Measurements from ENCODE around the gene RNF212B.
A peak's percentile ranks its signal among the peaks of the same experiment; 100 is the strongest.

RNF212B gene

DNA sequence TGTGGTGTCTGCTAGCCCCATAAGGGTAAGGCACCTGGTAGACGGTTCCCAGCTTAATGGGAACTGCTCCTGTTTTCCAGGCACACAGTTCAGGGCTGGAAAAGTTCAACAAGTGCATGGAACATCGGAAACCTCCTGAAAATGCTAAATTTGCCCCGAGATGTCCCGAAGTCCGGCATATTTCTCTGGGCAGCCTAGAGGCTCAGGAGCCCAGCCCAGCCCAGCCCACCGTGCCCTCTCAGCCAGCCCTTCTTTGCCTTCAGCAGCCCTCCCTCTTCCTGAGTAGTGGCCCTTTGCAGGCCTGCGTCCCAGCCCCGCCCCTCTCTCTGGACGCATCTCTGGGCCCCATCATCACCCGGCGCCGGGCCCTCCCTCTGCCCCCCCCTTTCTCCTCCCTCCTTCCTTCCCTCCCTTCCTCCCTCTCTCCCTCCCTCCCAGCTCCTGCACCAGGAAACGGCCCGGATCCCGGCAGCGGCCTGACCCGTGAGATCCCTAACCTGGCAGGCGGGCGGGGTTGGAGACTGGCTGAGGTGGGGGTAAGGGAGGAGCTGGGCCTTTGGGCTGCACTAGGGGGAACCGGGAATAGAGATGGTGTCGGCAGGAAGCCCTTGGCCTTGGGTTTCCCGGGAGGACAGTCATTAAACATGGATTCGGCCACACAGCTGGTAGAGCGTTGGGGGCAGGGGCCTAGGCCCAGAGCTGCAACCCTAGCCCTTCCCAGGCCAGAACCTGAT is 68.8 kb downstream of the RNF212B start, which contains the start of gene BCL2L2:
TSS of gene BCL2L2 (plus strand) at position 422 of the 734 bp plus-strand sequence. CDS start 935 bp downstream, outside the sequence.
- ChIA-PET CTCF (interaction anchor here (2.2 kb wide), 1 partner anchor 15 kb away, joined by 8 read pairs; the partner anchor contains the start of gene PABPN1), POLR2A (interaction anchor here (0.6 to 9.6 kb wide), 9 partner anchors 14 to 854 kb away, joined by 3 to 256 read pairs (median 5); partner anchors contain the start of genes HOMEZ, PABPN1 and SLC22A17)
- DNase-seq (ENCODE audit: extremely low spot score), result peak; percentile 74
- TF ChIP-seq FOXM1 (IDR thresholded peaks at IDR 0.05; ENCODE audit: borderline replicate concordance) (no peak), PKNOX1 (IDR thresholded peaks at IDR 0.05) (no peak), SP1 (IDR thresholded peaks at IDR 0.05) (no peak), NFRKB (IDR thresholded peaks at IDR 0.05) (no peak), HDGF (IDR thresholded peaks at IDR 0.05; ENCODE audit: borderline replicate concordance) (no peak), ARNT (IDR thresholded peaks at IDR 0.05) (no peak), CTBP1 (IDR thresholded peaks at IDR 0.05; ENCODE audit: borderline replicate concordance) (no peak), ELF4 (IDR thresholded peaks at IDR 0.05) (no peak), FOXK2 (IDR thresholded peaks at IDR 0.05) (no peak), FOXA1 (IDR thresholded peaks at IDR 0.05) (no peak), BHLHE40 (IDR thresholded peaks at IDR 0.05; ENCODE audit: borderline replicate concordance) (no peak), SUZ12 (IDR thresholded peaks at IDR 0.05) (no peak)

- CTCF ChIA-PET, result interaction anchor here (2.2 kb wide), 1 partner anchor 14 kb away, joined by 8 read pairs; the partner anchor contains the start of gene PABPN1
- TF ChIP-seq SUZ12 (IDR thresholded peaks at IDR 0.05), result no peak
- TF ChIP-seq TARDBP (IDR thresholded peaks at IDR 0.05), result no peak
- TF ChIP-seq FOXA1 (IDR thresholded peaks at IDR 0.05), result no peak
- TF ChIP-seq ELF4 (IDR thresholded peaks at IDR 0.05), result no peak
- TF ChIP-seq FOXM1 (IDR thresholded peaks at IDR 0.05; ENCODE audit: borderline replicate concordance), result no peak
- no peak for TF ChIP-seq NFRKB (IDR thresholded peaks at IDR 0.05)
- no peak for TF ChIP-seq HDGF (IDR thresholded peaks at IDR 0.05; ENCODE audit: borderline replicate concordance)
- no peak for TF ChIP-seq FOXK2 (IDR thresholded peaks at IDR 0.05)
- TF ChIP-seq CTBP1 (IDR thresholded peaks at IDR 0.05; ENCODE audit: borderline replicate concordance), result no peak
- no peak for TF ChIP-seq LEF1 (IDR thresholded peaks at IDR 0.05; ENCODE audit: borderline replicate concordance)
- no peak for TF ChIP-seq BHLHE40 (IDR thresholded peaks at IDR 0.05; ENCODE audit: borderline replicate concordance)
- POLR2A ChIA-PET, result interaction anchor here (0.6 to 9.6 kb wide), 7 partner anchors 9 to 853 kb away, joined by 3 to 256 read pairs (median 5); partner anchors contain the start of genes HOMEZ, PABPN1 and SLC22A17
- DNase-seq (ENCODE audit: extremely low spot score), result no peak
These were observed 69.4 kb downstream of the RNF212B start for GRCh38 chr14:23307146-23307530.

- ChIA-PET POLR2A (interaction anchor here (0.7 to 9.6 kb wide), 5 partner anchors 10 to 21 kb away, joined by 3 to 256 read pairs (median 5); partner anchors contain the start of genes HOMEZ and PABPN1), CTCF (no interaction called here)
- no peak for TF ChIP-seq NFRKB (IDR thresholded peaks at IDR 0.05)
- no peak for TF ChIP-seq PKNOX1 (IDR thresholded peaks at IDR 0.05)
- no peak for TF ChIP-seq ZNF384 (IDR thresholded peaks at IDR 0.05)
- no peak for TF ChIP-seq FOXK2 (IDR thresholded peaks at IDR 0.05)
- TF ChIP-seq HDGF (IDR thresholded peaks at IDR 0.05; ENCODE audit: borderline replicate concordance), result no peak
- no peak for TF ChIP-seq ELF4 (IDR thresholded peaks at IDR 0.05)
- no peak for TF ChIP-seq FOXA1 (IDR thresholded peaks at IDR 0.05)
- no peak for TF ChIP-seq ARNT (IDR thresholded peaks at IDR 0.05)
- no peak for TF ChIP-seq L3MBTL2 (conservative IDR thresholded peaks at IDR 0.05)
- no peak for TF ChIP-seq SP1 (IDR thresholded peaks at IDR 0.05)
- DNase-seq (ENCODE audit: extremely low spot score), result no peak
These were observed 70.2 kb downstream of the RNF212B start for GRCh38 chr14:23307687-23308644.

DNA sequence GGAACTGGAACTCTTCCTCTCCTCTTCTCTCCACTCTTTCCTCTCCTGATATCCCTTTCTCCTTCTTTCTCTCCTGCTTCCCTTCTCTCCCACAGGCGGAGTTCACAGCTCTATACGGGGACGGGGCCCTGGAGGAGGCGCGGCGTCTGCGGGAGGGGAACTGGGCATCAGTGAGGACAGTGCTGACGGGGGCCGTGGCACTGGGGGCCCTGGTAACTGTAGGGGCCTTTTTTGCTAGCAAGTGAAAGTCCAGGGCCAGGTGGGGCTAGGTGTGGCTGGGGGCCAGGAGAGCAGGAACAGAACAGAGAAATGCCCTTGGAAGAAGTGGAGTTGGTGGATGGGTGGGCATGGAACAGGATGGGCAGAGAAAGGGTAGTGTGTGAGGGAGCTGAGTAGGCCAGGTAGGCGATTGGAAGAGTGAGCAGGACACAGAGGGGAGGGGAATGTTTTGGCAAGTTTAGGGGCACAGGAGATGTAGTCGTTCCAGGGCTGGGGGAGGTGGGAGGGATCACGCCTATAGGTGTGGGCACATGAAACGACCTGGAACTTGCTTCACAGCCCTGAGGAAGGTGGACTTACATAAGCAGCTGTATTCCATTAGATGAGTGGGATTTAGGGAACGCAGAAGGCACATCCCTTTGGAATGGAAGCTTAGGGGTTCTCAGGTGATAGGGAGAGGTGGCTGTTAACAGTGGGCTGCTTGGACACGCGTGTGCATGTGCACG is 71.1 kb downstream of the RNF212B start:
- ChIA-PET POLR2A (interaction anchor here (2.2 to 9.6 kb wide), 2 partner anchors 12 to 22 kb away, joined by 5 to 256 read pairs; partner anchors contain the start of genes HOMEZ and PABPN1), CTCF (no interaction called here)
- no peak for DNase-seq (ENCODE audit: extremely low spot score)
- no peak for TF ChIP-seq LEF1 (IDR thresholded peaks at IDR 0.05; ENCODE audit: borderline replicate concordance)
- no peak for TF ChIP-seq SP1 (IDR thresholded peaks at IDR 0.05)
- TF ChIP-seq PKNOX1 (IDR thresholded peaks at IDR 0.05), result no peak
- no peak for TF ChIP-seq BHLHE40 (IDR thresholded peaks at IDR 0.05; ENCODE audit: borderline replicate concordance)
- no peak for TF ChIP-seq FOXK2 (IDR thresholded peaks at IDR 0.05)
- no peak for TF ChIP-seq L3MBTL2 (conservative IDR thresholded peaks at IDR 0.05)
- TF ChIP-seq FOXM1 (IDR thresholded peaks at IDR 0.05; ENCODE audit: borderline replicate concordance), result no peak
- TF ChIP-seq TARDBP (IDR thresholded peaks at IDR 0.05), result no peak
- no peak for TF ChIP-seq ARNT (IDR thresholded peaks at IDR 0.05)
- TF ChIP-seq NFRKB (IDR thresholded peaks at IDR 0.05), result no peak
- TF ChIP-seq HDGF (IDR thresholded peaks at IDR 0.05; ENCODE audit: borderline replicate concordance), result no peak
- no peak for TF ChIP-seq SUZ12 (IDR thresholded peaks at IDR 0.05)
- no peak for TF ChIP-seq ELF4 (IDR thresholded peaks at IDR 0.05)

Data from HEK293T (cell line).